ENCODE measurements around the gene RAB17.

GRCh38 chr2:237601453-237602116 is 11.1 kb upstream of the RAB17 start:
- no peak for TF ChIP-seq SP1 (IDR thresholded peaks at IDR 0.05; ENCODE audit: low read depth, low read length)
- TF ChIP-seq NANOG (IDR thresholded peaks at IDR 0.05; ENCODE audit: insufficient read depth, low read depth, low read length, poor library complexity, severe bottlenecking) = peak; percentile 58
- peak in 2 of 3 experiments; percentile 41 to 65; a peak in 2 of 4 replicates for TF ChIP-seq CTCF (IDR thresholded peaks at IDR 0.05; ENCODE audit: control extremely low read depth in 1 of 3, insufficient read depth in 1 of 3, low read depth in 1 of 3, low read length in 3 of 3)
- TF ChIP-seq EP300 (IDR thresholded peaks at IDR 0.05; ENCODE audit: borderline replicate concordance in 1 of 2, low read depth in 2 of 2, low read length in 2 of 2) = no peak
- TF ChIP-seq SRF (IDR thresholded peaks at IDR 0.05; ENCODE audit: low read depth, low read length) = no peak
- TF ChIP-seq POLR2AphosphoS5 (IDR thresholded peaks at IDR 0.05; ENCODE audit: low read depth, low read length) = no peak
- TF ChIP-seq CREB1 (IDR thresholded peaks at IDR 0.05) = peak; percentile 43; the same call in 1 of the 2 replicates

All from H1 (cell line).